ENCODE data around the gene NOSIP. TPM values are rescaled to one million over a fixed set of nuclear protein-coding genes. Genes with fewer than 3 reads are reported as not detected.

NOSIP gene
- total RNA-seq, 1 experiment from 2014 or later = 69.6 TPM

DNA sequence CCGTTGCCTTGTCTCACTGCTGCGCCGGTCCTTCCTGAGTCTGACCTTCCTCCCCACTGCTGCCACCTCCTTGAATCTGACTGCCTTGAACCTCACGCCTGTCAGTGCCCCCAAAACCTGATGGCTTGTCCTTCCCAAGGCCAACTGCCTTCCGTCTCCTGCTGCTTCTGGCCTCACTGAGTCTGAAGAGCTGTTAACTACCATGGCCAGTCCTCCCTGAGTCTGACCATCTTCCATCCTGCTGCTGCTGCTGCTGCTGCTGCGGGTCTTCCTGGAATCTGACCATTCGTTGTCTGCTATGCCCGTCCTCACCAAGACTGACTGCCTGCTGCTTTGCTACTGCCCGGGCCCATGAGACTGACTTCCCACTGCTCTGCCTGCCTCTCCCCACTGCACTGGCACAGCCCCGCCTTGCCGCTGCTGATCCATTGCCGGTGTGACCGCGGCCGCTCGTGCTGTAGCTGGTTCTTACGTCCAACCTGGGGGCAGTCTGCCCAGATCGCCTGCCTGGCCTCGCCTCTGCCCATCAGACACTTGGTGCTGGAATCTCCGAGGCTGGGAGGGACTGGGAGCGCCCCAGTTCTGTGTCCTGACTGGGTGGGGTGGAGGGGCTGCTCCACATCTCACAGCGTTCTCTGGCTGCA, 55.4 kb downstream of the NOSIP start:
- in situ Hi-C loops (cut with HindIII; ENCODE audit: low sequenced_read_pairs) = no loop called here

DNA sequence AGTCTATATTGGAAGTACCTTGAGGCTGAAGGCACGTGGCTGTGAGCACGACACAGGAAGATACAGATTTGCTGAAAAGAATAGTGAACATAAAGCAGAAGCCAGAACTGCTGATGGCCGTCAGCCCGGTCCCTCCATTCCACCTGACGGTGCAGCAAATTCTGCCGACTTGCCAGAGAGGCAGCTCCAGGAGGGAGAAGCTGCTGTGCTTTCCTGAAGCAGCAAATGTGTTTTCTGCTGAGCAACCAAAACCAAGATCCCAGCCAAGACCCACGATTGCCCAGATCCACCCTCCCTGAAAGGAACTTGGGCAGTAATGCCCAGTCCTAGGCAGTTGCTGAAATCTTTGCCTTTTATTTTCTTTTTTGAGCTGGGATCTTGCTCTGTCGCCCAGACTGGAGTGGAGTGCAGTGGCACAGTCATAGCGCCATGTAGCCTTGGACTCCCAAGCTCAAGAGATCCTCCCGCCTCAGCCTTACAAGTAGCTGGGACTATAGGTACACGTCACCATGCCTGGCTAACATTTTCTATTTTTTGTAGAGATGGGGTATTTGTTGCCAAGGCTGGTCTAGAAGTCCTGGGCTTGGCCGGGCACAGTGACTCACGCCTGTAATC, 59.5 kb downstream of the NOSIP start:
- DNase-seq (ENCODE audit: low spot score) = peak; percentile 23
- in situ Hi-C loops (cut with HindIII; ENCODE audit: low sequenced_read_pairs) = no loop called here

More for the DNA sequence above, 55.4 kb downstream of the NOSIP start:
- no peak for DNase-seq (ENCODE audit: low spot score)

GRCh38 chr19:49518033-49518432, 62.3 kb downstream of the NOSIP start:
- no peak for DNase-seq (ENCODE audit: low spot score)
- in situ Hi-C loops (cut with HindIII; ENCODE audit: low sequenced_read_pairs) = loop anchor here (10.0 kb wide), 1 partner anchor 157 kb away; the partner anchor contains the start of gene PRMT1

DNA sequence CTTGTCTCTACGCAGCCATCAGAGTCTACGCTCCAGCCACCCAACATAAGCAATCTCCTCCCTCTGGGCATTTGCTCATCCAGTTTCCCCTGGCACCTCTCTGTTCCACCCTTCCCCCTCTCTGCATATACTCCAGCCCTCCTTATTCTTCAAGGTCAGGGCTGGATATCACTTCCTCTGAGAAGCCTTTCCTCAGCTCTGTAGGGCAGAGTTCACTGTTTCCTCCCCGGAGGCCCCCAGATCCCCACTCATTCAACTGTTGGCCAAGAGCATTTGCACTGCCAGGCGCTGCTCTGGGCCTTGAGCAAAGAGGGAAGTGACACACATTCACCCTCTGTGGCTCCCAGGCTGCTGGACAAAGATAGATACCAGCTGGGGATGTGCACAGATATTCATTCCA, 64.6 kb downstream of the NOSIP start:
- DNase-seq (ENCODE audit: low spot score) = no peak
- in situ Hi-C loops (cut with HindIII; ENCODE audit: low sequenced_read_pairs) = loop anchor here (10.0 kb wide), 1 partner anchor 159 kb away; the partner anchor contains the start of gene PRMT1

GRCh38 chr19:49514151-49514550, 66.2 kb downstream of the NOSIP start:
- DNase-seq (ENCODE audit: low spot score) = no peak
- in situ Hi-C loops (cut with HindIII; ENCODE audit: low sequenced_read_pairs) = loop anchor here (5.0 to 10.0 kb wide), 2 partner anchors 48 to 161 kb away; partner anchors contain the start of gene PRMT1

- in situ Hi-C loops (cut with HindIII; ENCODE audit: low sequenced_read_pairs) = loop anchor here (5.0 to 10.0 kb wide), 2 partner anchors 49 to 161 kb away; partner anchors contain the start of gene PRMT1
- no peak for DNase-seq (ENCODE audit: low spot score)
Measured at GRCh38 chr19:49513746-49514118, 66.6 kb downstream of the NOSIP start.

DNA sequence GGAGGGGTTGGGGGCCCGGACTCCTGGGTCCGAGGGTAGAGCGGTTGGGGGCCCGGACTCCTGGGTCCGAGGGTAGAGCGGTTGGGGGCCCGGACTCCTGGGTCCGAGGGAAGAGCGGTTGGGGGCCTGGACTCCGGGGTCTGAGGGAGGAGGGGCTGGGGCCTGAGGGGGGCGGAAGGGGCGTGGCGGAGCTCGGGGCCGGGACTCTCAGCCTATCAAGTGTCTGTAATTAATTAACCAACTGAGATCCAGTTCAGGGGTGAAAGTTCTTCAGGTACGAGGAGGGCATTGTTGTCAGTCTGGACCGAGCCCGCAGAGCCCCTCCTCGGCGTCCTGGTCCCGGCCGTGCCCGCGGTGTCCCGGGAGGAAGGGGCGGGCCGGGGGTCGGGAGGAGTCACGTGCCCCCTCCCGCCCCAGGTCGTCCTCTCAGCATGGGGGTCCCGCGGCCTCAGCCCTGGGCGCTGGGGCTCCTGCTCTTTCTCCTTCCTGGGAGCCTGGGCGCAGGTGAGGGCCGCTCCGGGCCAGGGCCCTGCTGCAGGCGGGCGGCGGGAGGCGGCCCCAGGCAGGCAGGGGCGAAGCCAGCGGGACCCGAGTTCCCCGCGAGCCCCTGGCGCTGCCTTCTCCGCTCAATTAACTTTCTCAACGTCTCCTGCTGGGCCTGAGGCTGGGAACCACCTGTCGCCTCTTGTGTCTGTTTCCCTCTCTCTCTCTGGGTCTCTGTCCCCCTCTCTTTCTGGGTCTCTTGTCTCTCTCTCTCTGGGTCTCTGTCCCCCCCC, 67.2 kb downstream of the NOSIP start:
- DNase-seq (ENCODE audit: low spot score) = no peak

DNA sequence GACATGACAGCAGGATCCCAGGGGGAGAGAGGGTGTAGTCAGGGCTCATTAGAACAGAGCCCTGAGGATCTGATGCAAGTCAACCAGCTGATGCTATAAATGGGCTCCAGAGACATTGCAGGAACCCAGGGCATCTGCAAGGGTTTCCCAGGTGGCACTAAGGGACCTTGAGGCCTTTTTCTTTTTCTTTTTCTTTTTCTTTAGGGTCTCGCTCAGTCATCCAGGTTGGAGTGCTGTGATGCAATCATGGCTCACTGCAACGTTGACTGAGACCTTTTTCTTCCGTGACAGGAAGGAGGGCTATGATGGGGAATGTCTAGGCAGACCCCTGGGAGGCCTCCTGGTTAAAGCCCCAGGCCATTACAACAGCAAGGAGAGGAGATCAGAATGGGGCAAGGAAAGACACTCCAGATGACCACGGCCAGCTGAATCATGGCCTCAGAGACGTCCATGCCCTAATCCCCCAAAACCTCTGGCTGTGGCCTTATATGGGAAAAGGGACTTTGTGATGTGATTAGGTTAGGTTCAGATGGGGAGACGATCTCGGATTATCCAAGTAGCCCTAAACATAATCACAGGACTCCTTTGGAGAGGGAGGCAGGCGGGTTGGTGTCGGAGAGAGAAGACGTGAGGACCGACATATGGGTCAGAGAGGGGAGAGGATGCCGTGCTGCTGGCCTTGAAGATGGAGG, 72.4 kb downstream of the NOSIP start:
- in situ Hi-C loops (cut with HindIII; ENCODE audit: low sequenced_read_pairs) = no loop called here
- no peak for DNase-seq (ENCODE audit: low spot score)

More for the DNA sequence above, 67.2 kb downstream of the NOSIP start:
- in situ Hi-C loops (cut with HindIII; ENCODE audit: low sequenced_read_pairs) = loop anchor here (5.0 to 10.0 kb wide), 2 partner anchors 49 to 162 kb away; partner anchors contain the start of gene PRMT1

DNA sequence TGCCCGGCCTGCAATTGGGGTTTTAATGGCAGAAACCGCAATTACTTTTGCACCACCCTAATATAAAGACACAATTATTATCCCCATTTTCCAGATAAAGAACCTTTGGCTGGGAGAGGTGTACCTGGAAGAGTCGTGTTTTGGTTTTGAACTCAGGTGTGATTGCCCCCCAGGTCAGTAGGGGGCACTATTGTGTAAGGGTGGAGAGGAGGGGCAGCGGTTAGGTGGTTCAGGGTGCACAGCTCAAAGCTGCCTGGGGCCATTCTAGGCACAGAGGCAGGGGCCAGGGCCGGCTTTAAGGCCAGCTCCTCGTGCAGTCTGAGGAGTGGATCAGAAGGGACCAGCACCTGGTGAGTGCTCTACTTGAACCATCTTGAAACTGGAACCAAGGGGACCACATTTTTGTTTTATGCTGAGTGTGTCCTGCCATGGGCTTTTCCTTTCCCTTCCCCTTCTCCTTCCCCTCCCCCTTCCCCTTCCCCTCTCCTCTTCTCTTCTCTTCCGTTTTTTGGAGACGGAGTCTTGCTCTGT, 73.7 kb downstream of the NOSIP start:
- in situ Hi-C loops (cut with HindIII; ENCODE audit: low sequenced_read_pairs) = no loop called here
- peak; percentile 42 for DNase-seq (ENCODE audit: low spot score)

Other genes starting within 250 kb of the NOSIP start
- not detected in 2 replicates for gene CD37, start 245.2 kb downstream of the NOSIP start, total RNA-seq (2014; rRNA removed; shearing (Covaris generic))
- gene TEAD2, start 218.1 kb downstream of the NOSIP start, total RNA-seq (2014; rRNA removed; shearing (Covaris generic)) = 30.2 and 33.2 TPM in 2 replicates
- gene DKKL1, start 216.7 kb downstream of the NOSIP start, total RNA-seq (2014; rRNA removed; shearing (Covaris generic)) = 6.2 and 7.3 TPM in 2 replicates
- not detected in 2 replicates for gene KASH5, start 192.3 kb downstream of the NOSIP start, total RNA-seq (2014; rRNA removed; shearing (Covaris generic))
- gene PTH2, start 157.1 kb downstream of the NOSIP start, total RNA-seq (2014; rRNA removed; shearing (Covaris generic)) = not detected in 2 replicates
- 0.55 and 1.3 TPM in 2 replicates for gene GFY, start 155.2 kb downstream of the NOSIP start, total RNA-seq (2014; rRNA removed; shearing (Covaris generic))
- 3.1 and 7.0 TPM in 2 replicates for gene SLC17A7, start 139.0 kb downstream of the NOSIP start, total RNA-seq (2014; rRNA removed; shearing (Covaris generic))
- gene PIH1D1, start 128.7 kb downstream of the NOSIP start, total RNA-seq (2014; rRNA removed; shearing (Covaris generic)) = 148 and 183 TPM in 2 replicates
- 50.9 and 65.6 TPM in 2 replicates for gene ALDH16A1, start 127.3 kb downstream of the NOSIP start, total RNA-seq (2014; rRNA removed; shearing (Covaris generic))
- gene FLT3LG, start 106.3 kb downstream of the NOSIP start, total RNA-seq (2014; rRNA removed; shearing (Covaris generic)) = 0.74 TPM in 1 of 2 replicates, not detected in the other
- gene RPL13A, start 92.9 kb downstream of the NOSIP start, total RNA-seq (2014; rRNA removed; shearing (Covaris generic)) = 2,624 and 3,787 TPM in 2 replicates
- 2,371 and 2,995 TPM in 2 replicates for gene RPS11, start 84.1 kb downstream of the NOSIP start, total RNA-seq (2014; rRNA removed; shearing (Covaris generic))
- gene FCGRT, start 67.9 kb downstream of the NOSIP start, total RNA-seq (2014; rRNA removed; shearing (Covaris generic)) = 29.8 and 35.9 TPM in 2 replicates
- gene RCN3, start 52.6 kb downstream of the NOSIP start, total RNA-seq (2014; rRNA removed; shearing (Covaris generic)) = 0.74 and 10.8 TPM in 2 replicates
- gene PRRG2, start 760 bp upstream of the NOSIP start, total RNA-seq (2014; rRNA removed; shearing (Covaris generic)) = 1.9 TPM in 1 of 2 replicates, not detected in the other
- gene PRR12, start 10.6 kb upstream of the NOSIP start, total RNA-seq (2014; rRNA removed; shearing (Covaris generic)) = 0.49 and 3.0 TPM in 2 replicates
- 116 and 140 TPM in 2 replicates for gene RRAS, start 59.6 kb upstream of the NOSIP start, total RNA-seq (2014; rRNA removed; shearing (Covaris generic))
- gene SCAF1, start 61.7 kb upstream of the NOSIP start, total RNA-seq (2014; rRNA removed; shearing (Covaris generic)) = 22.3 and 25.2 TPM in 2 replicates
- gene IRF3, start 85.3 kb upstream of the NOSIP start, total RNA-seq (2014; rRNA removed; shearing (Covaris generic)) = 56.7 and 59.6 TPM in 2 replicates
- gene BCL2L12, start 85.4 kb upstream of the NOSIP start, total RNA-seq (2014; rRNA removed; shearing (Covaris generic)) = 8.1 and 13.9 TPM in 2 replicates
- gene PRMT1, start 96.7 kb upstream of the NOSIP start, total RNA-seq (2014; rRNA removed; shearing (Covaris generic)) = 633 and 640 TPM in 2 replicates
- gene ADM5, start 109.0 kb upstream of the NOSIP start, total RNA-seq (2014; rRNA removed; shearing (Covaris generic)) = 1.1 and 1.7 TPM in 2 replicates
- gene CPT1C, start 110.6 kb upstream of the NOSIP start, total RNA-seq (2014; rRNA removed; shearing (Covaris generic)) = 38.8 and 54.5 TPM in 2 replicates
- gene TSKS, start 182.8 kb upstream of the NOSIP start, total RNA-seq (2014; rRNA removed; shearing (Covaris generic)) = 0.49 TPM in 1 of 2 replicates, not detected in the other
- gene AP2A1, start 186.4 kb upstream of the NOSIP start, total RNA-seq (2014; rRNA removed; shearing (Covaris generic)) = 152 and 155 TPM in 2 replicates
- gene FUZ, start 232.7 kb upstream of the NOSIP start, total RNA-seq (2014; rRNA removed; shearing (Covaris generic)) = 33.9 and 38.6 TPM in 2 replicates
- 30.2 and 44.7 TPM in 2 replicates for gene MED25, start 237.7 kb upstream of the NOSIP start, total RNA-seq (2014; rRNA removed; shearing (Covaris generic))